ENCODE results near the gene CDKL1.
"Not testable (repeated sequence)": the region's sequence is repeated elsewhere in the genome, so short reads cannot be mapped to it uniquely, and the experiment has no call there.

The CDKL1 gene

DNA sequence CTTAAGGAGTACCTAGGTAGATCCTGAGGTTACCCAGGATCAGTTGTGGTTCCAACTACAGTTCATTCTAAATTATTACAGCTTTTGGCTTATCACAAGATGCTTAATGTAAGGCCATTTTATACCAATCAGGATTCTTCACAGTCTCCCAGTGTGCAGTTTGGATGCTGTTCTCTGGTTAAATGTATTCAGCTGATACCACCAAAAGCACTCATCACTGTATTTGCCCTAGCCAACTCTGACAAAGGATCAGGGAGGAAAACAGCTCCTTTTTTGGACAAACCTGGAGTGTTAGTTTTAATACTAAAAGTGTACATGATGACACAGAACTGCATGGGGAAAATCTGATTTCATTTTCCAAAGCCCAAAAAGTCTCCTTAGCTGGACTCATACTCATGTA is 65.1 kb downstream of the CDKL1 start:
- no peak for DNase-seq (ENCODE audit: low spot score)

DNA sequence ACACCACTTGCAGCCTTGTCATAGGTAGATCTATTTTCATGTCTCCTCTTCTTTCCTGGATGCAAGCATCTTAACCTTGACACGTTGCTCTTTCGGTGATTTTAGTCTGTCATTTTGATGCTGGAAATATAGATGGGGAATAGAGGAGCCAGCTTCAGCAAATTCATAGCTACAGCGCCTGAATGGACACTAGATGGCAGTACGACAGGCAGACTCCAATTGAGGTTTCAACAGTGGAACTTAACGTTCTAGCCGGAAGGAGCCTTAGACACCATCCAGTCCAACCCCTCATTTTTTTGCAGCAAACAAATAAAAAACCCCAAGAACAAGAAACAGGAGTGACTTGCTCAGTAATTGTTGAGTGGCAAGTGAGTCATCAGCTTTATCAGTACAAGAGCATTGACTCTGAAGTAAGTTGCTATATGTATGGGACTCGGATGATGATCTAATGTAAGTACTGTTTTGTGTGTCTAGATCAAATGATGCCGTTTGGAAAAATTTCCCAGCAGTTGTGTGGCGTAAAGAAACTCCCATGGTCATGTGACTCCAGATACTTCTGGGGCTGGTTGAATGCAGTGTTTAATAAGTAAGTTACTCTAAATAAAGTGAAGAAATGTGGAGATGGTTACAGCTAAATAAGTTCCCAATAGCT is 75.5 kb downstream of the CDKL1 start:
- DNase-seq (ENCODE audit: low spot score): peak; percentile 68

DNA sequence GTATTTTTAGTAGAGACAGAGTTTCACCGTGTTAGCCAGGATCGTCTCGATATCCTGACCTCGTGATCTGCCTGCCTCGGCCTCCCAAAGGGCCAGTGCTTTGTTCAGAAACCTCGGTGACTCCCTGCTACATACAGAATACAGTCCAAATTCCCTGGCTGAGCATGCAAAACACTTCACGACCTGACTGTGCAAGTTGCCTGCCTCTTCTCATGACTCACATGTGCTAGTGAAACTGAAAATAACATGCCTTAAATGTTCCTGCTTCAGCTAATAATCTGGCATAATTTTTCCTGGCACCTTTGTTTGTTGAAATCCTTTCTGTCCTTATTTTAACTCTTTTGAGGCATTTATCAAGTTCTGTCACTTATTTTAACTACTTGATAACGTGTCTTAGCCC is 76.4 kb downstream of the CDKL1 start:
- DNase-seq (ENCODE audit: low spot score): peak; percentile 60

DNA sequence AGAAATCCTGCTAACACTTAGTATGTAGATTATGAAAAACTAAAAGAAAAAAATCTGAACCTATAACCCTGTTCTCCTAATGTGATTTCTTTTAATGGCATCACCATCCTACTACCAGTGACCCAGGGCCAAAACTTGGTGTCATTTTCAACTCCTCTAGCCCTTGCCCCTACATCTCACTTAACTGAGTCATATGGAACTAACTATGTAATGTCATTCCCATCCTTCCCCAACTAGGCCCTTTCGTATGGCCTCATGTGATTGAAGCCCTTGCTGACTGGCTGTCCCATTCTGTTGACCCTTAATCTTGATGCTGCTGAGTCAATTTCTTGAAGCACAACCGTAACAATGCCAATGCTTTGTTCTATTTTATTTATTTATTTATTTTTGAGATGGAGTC is 77.0 kb downstream of the CDKL1 start:
- DNase-seq (ENCODE audit: low spot score): no peak

DNA sequence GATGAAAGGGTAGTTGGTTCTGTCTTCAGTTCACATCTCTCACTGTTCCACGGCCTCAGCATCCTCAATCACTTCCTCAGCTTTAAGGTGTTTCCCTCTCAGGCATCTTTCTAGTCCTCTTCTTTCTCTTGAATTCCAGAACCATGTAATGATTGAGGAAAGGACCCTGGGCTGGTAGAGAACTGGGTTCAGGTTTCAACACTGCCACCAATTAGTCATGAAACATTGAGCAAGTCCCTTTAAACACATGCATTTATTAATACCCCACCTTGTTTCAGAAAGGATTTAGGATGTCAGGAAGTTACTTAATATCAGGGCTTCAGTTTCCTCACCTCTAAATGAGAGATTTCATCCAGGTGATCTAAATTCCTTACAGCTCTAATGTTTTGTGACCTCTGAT is 77.4 kb downstream of the CDKL1 start:
- no peak for DNase-seq (ENCODE audit: low spot score)

DNA sequence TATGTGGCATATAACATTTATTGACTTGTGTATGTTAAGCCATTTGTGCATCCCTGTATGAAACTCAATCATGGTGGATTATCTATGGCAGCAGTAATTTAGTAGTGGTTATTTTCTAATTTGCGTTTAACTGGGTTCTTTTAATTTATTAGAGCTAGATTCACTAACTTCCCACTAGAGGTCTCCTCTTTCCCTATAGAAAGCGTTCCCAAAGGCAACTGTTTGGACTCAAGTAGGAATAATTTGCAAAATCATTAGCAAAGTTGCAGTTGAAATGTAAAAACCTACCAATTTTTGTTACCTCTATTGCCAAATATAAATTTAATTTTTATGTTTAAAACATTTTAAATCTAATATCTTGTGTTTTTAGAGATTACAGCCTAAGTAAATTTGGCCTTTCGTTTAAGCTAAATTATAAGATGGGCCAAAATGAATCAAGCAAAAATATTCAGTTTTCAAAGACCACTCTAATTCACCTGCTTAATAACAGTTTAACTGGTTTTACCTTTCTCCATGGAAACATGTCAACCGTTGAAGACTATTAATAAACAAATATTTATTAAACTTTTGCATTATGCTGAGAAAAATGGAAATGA is 78.6 kb downstream of the CDKL1 start:
- no peak for DNase-seq (ENCODE audit: low spot score)

DNA sequence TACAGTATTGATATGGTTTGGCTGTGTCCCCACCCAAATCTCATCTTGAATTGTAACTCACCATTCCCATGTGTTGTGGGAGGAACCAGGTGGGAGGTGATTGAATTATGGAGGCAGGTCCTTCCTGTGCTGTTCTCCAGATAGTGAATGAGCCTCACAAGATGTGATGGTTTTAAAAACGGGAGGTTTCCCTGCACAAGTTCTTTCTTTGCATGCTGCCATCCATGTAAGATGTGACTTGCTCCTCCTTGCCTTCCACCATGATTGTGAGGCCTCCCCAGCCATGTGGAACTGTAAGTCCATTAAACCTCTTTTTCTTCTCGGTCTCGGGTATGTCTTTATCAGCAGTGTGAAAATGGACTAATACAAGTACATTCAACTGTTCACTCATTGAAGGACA is 82.6 kb downstream of the CDKL1 start:
- not testable (repeated sequence) for DNase-seq (ENCODE audit: low spot score)

DNA sequence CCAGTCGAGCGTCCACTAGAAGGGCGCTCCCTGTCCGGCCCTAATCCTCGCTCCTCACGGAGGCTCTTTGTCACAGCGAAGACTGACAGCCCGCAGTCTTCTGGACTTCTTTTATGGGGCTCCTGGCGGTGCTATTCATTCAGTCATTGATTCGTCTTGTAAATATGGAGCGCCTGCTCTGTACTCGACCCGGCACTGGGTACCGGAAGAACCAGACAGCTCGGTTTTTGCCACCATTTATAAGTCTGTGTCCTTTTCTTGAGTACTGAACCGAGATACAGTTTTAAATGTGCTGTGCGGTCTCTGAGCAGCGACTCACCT is 84.0 kb downstream of the CDKL1 start:
- no peak for DNase-seq (ENCODE audit: low spot score)

DNA sequence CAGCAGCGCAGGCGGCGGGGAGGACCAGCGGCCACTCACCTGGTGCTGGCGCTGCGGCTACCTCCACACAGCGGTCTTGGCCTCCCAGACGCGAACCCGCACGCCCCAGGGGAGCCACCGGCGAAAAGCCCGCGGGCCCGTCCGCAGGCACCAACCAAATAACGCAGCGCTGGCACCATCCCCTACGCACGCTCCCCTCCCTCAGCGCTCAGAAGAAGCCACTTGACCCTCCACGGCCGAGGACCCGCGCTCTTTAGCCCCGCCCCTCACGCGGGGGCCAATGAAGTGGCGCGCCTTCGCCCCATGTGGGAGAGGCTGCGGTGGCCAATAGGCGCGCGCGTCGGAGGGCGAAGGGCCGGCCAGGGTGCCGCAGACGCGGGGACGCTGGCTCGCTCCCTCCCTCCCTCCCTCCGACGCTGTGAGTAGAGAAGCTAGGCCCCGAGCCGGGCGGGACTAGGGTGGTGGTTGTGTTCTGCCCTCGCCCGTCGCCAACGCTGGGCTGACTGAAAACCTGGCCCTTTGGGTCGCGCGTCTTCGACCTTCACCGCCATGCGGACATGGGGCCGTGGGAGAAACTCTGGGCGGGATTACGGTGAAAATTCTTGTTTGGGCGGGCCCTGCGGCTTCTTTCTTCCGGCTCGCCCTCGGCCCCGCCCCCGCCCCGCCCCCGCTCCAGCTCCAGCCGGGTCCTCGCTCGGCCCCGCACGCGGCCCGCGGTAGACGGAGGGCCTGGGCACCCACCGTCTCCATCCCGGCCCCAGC is 84.5 kb downstream of the CDKL1 start, which contains the start of the genes DMAC2L and L2HGDH:
Gene DMAC2L (plus strand): TSS at position 353 of the 762 bp plus-strand sequence. CDS start 9,164 bp downstream, outside the sequence.
Gene L2HGDH (minus strand): TSS at position 258 of the 762 bp plus-strand sequence. CDS start 79 bp downstream, at position 179.
- peak; percentile 98 for DNase-seq (ENCODE audit: low spot score)

DNA sequence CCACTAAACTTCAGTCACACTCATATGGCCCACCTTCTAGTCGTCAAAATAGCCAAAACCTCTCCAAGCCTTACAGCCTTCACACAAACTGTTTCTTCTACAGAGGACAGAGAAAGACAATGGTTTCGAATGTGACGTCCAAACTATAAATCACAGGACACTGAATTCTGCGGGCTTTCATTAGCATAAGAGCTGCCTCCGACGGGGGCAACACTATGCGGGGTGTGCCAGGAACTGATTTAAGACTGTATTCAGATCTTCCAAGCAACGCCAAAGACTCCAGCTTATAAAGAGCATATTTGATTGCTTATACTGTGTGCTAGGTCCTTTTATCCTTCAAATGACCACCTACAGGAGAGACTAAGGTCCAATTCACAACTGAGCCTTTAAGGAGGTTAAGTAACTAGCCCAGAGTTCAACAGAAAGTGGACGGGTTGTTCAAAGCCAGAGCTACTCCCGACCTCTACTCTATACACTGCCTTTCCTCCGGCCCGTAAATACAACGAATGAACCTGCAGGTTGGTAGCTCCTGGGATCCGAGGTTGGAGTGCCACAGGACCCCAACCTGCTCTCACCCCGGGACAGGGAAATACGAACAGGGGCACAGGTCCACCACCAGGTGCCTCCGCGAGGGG is 85.2 kb downstream of the CDKL1 start:
- DNase-seq (ENCODE audit: low spot score): no peak

DNA sequence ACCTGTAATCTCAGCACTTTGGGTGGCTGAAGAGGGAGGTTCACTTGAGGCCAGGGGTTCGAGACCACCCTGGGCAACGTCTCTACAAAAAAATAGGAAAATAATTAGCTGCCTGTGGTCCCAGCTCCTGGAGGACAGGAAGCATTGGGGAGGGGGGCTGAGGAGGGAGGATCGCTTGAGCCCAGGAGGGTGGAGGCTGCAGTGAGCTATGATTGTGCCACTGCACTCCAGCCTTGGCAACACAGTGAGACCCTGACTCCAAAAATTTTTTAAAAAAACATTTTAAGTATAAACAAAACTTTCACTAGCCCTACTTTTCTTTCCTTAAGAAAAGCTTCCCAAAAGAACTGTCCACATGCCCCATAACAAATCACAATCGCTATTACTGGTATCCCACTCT is 86.2 kb downstream of the CDKL1 start:
- DNase-seq (ENCODE audit: low spot score): no peak

DNA sequence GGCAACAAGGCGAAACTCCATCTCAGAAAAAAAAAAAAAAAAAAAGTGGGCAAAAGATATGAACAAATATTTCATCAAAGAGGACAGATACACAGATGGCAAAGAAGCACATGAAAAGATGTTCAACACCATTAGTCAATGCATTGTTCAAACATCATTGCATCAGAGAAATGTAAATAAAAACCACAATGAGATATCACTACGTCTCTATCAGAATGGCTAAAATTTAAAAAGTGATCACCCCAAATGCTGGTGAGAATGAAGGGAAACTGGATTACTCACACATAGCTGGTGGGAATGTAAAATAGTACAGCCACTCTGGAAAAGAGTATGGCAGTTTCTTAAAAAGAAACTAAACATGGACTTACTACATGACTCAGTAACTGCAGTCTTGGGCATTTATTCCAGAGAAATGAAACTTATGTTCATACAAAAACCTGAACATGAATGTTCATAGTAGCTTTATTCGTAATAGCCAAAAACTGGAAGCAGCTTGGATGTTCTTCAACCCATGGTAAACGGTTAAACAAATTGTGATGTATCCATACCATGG is 88.2 kb downstream of the CDKL1 start:
- DNase-seq (ENCODE audit: low spot score): no peak

DNA sequence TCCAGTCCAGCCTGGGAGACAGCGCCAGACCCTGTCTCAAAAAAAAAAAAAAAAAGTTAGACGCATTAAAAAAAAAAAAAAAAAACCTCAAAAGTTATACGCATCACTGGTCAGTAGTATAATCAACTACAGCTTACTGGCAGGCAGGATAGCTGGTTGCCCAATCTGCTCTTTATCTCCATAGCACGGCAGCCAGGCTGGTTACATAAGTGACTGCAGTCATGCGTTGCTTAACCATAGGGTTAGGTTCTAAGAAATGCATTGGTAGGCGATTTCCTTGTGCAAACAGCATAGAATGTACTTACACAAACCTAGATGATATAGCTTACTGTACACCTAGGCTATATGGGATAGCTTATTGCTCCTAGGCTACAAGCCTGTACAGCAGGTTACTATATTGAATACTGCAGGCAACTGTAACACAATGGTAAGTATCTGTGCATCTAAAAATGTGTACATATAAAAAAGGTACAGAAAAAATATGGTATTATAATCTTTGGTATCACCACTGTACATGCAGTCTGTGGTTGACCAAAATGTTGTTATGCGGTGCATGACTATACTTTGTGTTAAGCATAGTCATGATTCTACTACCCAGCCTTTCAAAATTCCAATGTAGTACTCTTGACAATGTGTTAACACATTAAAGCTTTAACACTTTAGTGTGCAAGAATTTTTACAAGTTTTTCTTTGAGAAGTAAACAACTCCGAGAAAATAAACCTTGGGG is 92.8 kb downstream of the CDKL1 start:
- no peak for DNase-seq (ENCODE audit: low spot score)

DNA sequence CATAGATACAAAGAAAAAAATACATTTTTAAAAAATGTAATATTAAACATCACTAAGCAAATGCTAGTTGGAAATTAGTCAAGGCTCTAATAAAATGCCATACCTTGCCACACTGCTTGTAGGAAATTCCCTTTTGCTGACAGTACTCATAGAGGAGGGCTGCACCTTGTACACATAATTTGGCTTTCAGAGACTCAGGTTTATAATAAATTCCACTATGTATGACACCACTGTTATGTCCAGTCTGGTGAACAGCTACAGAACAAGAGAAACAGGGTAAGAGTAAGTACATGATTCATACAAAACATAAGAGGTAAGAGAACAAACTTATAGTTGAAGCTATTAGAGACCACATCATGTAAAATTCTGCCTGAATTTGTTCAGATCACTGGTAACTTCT is 94.8 kb downstream of the CDKL1 start:
- DNase-seq (ENCODE audit: low spot score): no peak

DNA sequence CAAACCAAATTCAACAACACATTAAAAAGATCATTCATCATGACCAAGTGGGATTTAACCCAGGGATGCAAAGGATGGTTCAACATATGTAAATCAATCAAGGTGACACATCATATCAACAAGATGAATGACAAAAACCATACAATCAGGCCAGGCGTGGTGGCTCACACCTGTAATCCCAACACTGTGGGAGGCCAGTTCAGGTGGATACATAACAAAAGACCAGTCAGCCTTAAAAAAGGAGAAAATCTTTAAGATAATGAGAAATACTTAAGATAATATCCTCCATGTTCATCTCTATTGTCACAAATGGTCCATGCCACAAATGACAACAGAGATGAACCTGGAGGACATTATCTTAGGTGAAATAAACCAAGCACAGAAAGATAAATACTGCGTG is 97.1 kb downstream of the CDKL1 start:
- DNase-seq (ENCODE audit: low spot score): no peak

DNA sequence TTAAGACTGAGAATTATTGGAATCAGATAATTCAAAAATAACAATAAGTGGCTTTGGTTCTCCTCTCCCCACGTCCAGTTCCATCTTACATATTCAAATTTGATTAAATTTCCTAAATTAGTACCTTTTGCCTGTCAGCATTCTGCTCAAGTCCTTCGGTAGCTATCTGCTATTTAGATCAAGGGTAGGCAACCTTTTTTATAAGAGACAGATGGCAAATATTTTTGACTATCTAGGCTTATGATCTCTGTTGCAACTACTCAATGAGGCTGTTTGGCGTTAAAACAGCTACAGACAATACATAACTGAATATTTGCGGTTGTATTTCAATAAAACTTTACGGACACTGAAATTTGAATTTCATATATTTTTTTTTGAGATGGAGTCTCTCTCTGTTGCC is 106.4 kb downstream of the CDKL1 start:
- DNase-seq (ENCODE audit: low spot score): no peak

DNA sequence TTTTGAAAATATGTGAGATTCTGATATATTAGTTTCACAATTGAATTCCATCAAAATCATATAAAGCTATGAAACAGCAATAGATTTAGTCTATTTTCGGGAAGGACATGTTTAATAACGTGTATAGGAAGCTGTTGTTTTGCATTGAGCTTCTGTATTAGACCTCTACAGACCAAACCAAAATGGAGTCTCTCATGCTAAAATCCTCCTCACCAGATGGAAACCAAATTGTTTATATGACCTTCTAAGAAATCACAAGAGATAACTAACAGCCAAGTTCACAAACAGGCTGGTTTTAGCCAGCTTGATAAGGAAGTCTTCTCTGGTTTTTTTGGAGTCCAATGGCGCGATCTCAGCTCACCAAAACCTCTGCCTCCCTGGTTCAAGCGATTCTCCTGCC is 108.5 kb downstream of the CDKL1 start:
- no peak for DNase-seq (ENCODE audit: low spot score)

DNA sequence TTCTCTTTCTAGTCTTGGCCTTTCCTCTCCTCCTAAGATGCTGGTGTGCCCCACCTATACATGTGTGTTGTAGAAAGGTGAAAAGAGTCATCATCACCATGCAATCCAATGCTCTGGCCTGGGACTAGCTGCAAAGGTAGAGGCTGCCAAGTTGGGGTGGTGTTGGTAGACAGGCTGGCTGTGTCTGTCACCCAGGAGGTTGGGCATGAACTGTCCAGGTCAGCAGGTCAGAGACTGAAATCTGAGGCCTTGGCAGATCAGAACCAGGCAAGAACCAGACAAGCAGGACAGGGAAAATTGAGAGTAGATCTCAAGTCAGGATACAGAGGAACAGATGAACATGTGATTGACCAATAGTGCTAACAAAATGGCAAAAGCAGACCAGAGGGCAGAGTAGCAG is 110.8 kb downstream of the CDKL1 start:
- no peak for DNase-seq (ENCODE audit: low spot score)
